Medulla oblongata (tissue), 1 donor: ENCODE data around the gene APRT.

ENCODE experiments used
- DNase-seq: peaks from one replicate; pipeline ENCODE4 v3.0.0-alpha.2; 2015; ENCODE audit errors: extremely low spot score

The APRT gene

DNA sequence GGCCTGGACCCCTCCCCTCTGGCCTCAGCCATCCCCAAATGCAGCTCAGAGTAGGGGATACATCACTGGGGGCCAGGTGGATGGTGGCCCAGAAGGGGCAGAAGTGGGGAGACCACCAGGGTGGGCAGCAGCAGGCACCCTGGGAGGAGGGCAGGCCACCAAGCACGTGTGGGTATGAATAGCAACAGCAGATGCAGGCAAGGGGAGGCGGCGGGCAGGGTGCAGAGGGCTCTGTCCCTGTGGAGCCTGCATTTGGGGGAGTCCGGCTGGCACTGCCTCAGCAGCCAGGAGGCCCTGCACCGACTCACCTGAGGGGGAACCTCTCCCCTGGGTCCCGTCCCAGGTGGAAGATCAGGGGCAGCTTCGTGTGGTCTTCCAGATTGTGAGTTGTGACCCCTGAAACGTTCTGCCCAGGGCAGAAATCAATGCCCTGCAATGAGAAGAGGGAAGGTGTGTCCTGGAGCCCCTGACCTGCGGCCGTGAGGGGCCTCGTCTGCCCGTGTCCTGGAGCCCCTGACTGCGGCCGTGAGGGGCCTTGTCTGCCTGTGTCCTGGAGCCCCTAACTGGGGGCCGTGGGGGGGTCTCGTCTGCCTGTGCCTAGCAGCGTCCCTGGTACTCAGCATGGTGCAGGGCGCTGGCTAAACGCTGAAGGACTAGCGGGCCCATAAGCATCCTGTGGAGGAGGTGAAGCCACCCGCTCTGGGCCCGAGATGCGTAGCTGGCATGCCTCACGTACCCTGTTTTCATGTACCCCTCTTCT is 10.7 kb upstream of the APRT start:
- DNase-seq: no peak

DNA sequence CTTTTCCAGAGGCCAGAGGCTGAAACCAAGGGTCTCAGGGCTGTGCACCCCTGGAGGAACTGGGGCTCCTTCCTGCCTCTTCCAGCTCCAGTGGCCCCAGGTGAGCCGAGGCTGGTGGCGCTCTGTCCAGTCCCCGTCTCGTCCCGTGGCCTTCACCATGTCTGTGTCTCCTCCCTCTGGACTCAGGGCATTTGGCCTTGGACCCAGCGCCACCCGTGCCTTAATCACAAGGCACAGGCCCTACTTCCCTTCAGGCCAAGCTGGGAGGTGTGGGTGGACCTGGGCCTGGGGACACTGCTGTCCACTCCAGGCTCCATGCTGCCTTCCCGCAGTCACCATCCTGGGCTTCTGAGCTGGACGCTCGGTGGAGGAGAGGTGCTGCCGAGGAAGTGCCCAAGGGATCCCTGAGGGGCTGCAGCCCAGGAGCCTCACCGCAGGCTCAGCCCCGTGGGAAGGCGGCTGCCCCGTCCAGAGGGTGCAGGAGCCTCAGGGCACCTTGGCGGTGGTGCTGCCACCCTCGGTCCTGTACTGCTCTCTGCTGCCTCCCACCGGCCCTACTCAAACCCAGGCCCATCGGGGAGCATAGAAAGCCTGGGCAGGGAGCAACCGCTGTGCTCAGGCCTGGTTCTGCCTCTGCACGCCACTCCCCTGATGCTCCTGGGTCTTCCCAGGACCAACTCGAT is 9.6 kb upstream of the APRT start:
- no peak for DNase-seq

DNA sequence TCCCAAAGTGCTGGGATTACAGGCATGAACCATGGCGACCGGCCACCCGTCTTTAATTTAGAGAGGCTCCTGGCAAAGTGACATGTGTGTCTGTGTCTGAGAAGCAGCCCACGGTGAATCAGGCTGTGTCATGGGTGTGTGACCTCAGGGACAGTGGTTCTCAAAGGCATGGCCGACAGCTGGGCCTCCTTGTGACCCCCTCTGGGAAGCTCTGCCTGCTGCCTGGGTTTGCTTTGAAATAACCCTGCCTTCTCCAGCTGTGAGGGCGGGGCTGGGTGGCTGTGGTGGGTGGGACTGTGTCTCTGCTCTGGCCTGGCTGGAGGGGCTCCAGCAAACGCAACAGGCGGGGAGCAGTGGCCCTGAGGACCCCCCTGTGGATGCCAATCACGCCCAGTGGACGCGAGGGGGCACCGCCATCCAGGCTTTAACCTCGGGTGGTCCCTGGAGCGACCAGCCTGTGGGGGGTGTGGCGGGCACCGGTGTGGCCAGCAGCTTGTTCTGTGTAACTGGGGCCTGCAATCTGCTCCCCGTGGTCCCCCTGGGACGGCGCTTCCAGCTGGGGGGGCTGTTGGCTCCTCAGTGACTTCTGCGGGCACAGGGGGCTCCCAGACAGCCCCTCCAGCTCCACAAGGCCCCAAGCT is 8.8 kb upstream of the APRT start:
- DNase-seq: no peak

DNA sequence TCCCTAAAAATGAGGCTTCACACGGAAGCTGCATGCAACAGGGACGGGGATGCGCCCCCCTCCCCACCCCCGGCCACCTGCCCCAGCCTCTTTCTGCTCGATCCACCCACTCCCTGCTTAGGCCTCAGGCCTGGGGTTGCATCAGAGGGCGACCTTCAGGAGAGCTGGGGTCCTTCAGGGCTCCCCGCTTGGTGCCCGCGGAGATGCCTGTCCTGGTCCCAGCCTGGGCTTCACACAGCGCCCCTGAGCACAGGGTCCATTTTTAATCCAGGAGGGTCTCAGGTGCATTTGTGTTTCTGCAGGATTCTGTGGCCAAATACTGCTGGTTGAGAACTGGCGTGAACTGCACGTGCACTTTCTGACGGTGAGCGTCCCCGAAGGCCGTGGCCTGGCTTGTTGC is 7.4 kb upstream of the APRT start:
- DNase-seq: no peak

DNA sequence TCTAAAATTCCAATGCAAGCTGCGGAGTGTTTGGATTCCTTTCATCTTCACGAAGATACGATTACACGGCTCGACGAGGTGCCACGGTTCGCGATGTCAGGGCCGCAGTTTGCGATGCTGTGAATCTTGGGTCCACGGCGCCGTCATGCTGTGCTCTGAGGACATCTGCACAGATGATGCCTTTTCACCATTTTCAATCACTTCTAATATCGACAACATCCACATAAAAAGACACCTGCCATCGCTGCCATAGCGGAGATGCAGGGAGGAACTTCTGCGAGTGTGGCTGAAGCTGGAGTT is 6.8 kb upstream of the APRT start:
- no peak for DNase-seq

DNA sequence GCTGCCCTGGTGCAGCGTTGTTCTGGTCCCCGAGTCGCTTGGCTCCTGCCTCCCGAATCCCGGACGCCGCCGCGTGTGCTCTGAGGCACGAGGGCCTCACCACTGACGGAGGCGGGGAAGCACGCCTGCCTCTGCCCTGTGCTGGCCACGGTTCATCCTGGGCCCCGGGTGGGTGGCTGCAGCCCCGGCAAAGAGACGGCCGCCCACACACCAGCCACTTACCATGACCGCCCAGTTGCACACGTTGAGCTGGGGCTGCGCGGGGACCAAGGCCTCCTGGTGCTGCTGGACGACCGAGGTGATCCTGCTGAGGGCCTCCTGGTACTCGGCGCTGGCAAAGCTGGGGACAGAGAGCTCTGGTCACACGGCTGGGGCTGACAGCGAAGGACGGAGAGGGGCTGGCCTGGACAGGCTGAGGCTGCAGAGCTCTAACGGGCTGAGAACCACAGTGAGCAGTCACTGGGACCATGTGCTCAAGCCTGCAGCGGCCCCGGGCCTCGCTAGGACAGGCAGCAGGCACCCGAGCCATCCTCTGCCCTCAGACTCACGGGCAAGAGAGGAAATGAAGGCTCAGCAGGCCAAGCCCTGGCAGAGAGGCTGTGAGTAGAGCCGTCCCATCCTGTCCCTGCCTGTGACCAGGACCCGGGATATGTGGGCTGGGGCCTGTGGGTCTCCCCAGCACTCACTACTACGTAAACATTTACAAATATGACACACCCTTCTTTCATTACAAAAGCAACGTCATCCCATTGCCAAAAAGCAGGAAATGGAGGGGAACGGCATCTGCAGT is 6.3 kb upstream of the APRT start:
- no peak for DNase-seq

DNA sequence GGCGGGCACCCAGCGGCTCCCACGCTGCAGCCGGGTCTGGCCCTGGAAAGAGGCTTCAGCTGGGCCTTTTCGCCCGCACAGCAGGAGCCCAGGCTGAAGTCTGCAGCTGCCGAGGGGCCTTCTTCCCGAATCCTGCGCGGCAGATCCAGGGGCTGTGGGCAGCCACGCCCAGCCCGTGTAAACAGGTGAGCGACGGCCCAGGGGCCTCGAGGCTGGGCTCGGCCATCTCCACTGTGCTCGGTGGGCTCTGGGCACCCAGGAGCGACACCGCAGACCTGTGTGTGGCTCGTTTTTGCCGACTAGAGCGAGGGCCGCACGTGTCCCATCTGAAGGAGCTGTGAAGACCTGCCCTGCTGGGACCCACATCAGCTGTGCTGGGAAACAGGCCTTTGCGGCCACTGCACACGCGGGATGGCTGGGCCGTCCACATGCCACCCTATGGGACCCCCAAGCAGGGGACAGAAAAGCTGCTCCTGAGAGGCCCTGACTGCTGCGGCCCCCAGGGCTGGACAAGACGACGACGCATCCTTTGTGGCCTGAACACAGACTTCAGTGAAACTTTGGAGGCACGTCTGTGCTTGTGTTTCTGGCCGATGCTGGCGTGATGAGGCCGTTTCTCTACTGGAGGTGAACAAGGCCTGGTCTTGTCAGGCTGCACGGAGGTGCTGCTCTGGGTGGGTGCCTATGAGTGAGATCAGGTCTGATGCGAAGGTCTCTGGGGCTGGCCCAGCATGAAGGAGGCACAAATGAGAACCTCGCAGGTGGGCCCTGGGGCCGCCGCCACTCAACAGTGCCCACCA is 5.2 kb upstream of the APRT start:
- no peak for DNase-seq

DNA sequence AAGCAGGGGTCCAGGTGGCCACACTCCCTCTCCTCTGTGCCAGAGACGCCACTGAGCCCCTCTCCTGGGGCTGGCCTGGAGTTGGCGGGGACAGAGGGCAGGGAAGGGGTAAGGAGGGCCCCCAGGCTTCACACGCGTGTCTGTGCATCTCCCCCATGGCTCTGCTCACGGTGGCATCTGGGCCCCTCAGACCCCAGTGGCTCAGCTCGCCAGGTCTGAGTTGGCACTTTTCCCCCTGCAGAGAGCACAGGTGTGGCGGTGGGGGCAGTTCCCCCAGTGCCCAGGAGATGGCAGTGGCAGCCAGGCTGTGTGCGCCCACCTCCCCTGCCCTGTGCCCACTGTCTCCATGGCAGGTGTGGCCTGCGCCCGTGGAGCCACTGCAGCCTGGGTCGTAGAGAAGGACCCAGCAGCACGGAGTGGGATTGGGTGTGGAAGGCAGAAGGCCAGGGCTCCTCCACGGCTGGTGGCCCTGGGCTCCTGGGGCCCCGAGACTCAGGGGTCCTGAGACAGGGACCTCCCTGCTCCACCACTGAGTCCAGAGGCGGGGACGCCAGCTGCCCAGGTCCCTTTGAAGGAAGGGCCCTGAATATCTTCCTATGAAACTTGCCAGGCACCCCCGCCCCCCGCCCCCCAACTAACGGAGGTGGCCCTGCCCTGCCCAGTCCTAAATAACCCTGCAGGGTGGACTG is 4.3 kb upstream of the APRT start:
- no peak for DNase-seq

DNA sequence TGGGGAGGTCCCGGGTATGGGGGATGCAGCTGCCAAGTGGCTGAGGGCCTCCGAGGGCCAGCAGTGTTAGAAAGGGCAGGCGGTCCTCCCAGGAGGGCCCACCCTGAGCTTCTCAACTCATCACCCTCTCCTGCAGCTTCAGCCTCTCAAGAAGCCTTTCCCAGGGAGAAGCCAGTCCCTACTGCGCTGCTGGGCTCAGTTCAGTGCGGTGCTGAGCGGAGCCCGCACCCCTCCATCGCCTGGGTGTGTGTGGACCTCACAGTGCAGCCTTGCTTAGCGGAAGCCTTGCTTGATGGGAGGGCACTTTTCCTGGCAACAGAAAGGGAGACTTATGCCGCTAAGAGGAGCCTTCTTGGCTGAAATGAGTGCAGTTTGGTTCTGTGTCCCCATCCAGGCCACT is 3.5 kb upstream of the APRT start:
- DNase-seq: no peak

DNA sequence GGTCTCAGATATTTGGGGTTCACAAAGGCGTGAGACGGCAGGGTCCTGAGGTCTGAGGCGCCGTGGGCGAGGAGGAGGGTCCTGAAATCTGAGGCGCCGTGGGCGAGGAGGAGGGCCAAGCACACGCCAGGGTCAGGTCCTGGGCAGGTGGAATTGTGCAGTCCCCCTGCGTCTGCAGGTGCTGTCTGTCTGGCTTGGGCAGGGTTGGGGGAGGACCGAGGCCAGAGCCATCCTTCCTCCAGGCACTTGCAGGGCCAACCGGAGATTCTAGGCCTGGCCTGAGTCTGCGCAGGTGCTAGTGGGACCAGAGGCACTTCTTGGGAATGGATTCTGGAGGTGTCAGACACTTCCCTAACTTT is 2.4 kb upstream of the APRT start:
- no peak for DNase-seq

DNA sequence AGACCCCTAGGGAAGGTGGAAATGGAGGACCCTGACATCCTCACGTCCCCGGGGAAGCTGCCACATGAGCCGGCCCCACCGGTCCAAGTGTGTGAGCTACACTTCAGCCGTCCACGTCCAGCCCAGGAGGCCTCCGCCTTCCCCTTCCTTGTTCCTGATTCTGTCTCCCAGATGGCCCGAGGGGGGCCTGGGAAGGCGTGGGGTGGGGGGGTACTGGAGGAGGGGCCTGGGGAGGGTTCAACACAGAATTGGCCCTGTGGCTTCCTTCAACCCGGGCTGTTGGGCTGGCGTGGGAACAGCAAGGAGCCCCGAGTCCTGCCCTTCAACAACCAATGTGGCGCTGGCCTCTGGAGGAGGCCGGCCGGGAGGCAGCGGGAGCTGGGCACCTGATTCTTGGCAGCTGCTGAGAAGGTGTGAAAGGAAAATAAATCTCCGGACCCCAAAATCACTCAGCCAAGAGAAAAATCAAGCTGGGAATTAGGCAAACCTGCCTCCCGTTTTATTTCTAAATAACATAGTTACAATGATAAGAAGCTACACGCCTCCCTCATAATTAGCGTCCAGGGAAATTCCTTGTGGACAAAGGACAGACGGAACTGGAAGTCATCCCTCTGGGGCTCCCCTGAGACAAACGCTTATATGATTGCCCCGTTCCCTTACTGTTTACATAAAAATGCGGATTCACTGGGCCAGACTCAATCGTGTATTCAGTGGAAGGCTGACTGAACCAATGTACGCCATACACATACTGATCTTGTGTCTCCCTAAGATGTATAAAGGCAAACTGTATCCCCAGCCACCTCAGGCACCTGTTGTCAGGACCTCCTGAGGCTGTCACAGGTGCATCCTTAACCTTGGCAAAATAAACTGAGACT is 1.8 kb upstream of the APRT start:
- no peak for DNase-seq

DNA sequence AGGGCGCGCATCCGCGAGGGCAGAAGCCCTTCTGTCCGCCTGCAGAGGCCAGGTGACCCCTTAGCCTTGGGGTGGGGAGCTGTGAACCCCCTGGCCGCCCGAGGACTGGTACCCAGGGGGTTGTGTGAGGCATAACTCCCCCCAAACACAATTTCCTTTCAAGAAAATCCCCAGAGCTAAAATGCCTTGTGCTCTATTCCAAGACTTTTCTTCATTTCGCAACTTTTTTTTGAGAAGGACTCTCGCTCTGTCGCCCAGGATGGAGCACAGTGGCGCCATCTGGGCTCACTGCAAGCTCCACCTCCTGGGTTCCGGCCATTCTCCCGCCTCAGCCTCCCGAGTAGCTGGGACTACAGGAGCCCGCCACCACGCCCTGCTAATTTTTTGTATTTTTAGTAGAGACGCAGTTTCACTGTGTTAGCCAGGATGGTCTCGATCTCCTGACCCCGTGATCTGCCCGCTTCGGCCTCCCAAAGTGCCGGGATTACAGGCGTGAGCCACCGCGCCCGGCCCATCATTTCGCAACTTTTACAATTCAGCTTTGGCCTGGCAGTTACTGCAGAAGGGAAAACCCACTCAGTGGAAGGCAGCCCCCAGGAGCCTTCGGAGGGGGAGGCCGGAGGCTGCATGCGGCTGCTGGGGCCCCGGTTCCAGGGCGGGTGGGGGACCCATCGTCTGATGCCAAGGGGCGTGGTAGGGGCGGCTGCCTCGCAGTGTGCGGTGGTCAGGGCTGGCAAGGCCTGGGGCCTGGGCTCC is 963 bp upstream of the APRT start:
- no peak for DNase-seq

DNA sequence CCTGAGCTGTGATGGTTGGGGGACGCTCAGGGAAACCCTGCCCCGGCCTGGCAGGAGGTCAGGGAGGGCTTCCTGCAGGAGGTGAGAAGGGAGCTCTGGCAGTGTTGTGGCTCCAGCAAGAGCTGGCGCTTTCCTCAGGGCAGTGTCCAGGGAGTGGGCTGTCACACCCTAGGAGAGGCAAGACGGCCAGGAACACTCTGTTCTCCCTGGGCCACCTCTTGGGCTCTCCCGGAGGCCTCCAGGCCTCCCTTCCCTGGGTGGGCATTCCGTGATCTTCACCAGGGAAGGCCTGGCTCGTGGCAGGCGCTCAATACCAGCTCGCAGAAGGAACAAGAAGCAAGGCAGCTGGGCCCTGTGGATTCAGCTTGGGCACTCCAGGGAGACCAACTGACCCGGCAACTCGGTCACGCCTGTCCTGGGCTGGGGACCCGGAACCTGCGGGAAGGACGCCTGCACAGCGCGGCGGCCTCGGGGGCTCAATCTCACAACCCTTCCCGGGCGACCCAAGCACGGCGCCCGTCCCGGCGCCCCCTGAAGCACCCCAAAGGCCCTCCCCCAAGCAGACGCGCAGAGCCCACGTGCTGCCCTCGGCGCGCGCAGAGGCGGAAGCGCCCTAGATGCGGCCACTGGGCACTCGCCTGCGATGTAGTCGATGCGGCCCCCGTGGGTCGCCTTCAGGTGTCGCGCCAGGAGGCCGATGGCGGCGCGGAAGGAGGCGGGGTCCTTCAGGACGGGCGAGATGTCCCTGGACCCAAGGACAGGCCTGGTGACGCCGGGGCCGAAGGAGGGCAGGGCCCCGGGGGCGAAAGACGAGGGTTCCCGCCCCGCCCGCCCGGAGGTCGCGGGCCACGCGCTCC is 588 bp downstream of the APRT start:
- peak; percentile 93 for DNase-seq

DNA sequence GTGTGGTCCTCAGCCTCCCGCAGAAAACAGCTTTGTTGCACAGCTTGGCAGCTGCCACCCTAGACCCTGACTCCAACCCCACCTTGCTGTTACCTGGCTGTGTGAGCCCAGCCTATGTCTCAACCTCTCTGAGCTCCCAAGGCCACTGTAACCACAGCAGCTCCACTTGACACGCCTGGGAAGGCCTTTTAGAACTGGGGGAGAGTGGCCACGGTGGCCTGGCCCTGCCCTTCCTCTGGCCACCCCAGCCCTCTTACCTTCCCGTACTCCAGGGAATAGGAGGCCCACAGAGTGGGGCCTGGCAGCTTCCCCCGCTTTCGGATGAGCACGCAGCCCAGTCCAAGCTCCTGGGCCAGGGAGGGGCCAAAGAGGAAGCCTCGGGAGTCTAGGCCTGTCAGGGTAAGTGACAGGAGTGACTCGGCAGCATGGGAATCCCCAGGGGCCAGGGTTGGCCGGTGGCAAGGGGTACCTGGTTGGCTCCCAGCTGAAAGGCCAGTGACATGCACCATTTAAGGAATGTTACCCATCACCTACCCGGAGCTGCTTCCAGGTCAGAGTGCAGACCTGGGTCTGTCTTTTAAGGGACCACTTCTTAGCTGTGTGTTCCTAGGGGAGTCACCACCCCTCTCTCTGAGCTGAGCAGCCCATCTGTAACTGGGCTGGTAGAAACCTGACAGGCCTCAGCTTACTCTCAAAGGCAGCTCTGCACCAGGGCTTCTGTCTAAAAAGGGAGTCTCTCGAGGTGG is 1.4 kb downstream of the APRT start:
- DNase-seq: no peak

DNA sequence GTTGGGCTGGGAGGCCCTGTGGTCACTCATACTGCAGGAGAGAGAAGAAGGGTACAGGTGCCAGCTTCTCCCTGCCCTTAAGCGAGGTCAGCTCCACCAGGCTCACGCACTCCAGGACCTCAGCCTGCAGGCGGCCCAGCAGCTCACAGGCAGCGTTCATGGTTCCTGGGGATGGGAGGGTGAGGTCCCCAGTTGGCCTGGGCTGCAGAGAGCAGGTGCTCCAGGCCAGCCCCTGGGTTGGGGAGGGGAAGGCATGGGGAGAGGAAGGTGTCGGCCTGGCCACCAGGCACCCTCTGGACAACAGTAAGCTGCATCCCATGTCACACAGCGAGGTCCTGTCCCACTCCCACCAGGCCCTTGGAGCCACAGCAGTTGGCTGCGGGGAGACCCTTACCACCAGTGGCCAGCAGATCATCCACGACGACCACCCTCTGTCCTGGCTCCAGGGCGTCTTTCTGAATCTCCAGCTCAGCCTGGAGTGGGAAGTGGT is 2.0 kb downstream of the APRT start:
- no peak for DNase-seq

DNA sequence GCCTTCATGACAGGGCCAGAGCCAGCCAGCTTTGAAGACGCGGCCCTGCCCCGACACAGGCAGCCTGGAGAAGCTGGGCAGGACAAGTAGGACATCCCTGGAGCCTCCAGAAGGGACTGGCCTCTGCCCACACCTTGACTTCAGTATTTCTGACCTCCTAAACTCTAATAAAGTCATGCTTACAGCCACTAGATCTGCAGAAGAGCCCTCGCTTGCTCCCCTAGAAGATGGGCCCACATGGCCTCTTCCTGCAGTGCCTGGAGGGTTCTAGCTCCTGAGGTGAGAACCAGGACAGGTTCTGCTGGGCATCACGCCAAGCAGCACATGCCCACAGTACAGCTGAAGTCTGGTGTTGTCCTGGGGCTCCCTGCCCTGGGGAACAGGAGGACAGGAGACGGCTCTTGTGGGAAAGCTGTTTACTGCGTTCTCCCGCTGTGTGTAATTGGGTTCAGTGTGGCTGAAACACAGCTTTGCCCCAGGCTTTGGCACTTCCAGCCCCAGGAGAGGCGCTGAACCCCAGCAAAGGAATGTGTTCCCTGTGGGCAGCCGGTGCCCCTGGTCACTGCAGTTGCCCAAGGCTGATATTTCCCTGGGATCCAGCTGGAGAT is 2.6 kb downstream of the APRT start:
- DNase-seq: no peak
